ENCODE results near the gene PTPRM. TPM values are rescaled to one million over a fixed set of nuclear protein-coding genes. Genes with fewer than 3 reads are reported as not detected.

PTPRM gene
- total RNA-seq, 1 donor from 2014 or later = 1.00 TPM

- ChIA-PET POLR2A (no interaction called here), CTCF (no interaction called here)
- no peak overlapping the region for H3K4me3 Mint-ChIP-seq
- H3K27ac Mint-ChIP-seq = no peak overlapping the region
- TF ChIP-seq CTCF (IDR thresholded peaks at IDR 0.05) = no peak
- no peaks in the 10 kb centered on the region for H3K27me3 Mint-ChIP-seq
- DNase-seq = no peak
- intact Hi-C loops (cut with micrococcal nuclease) = no loop called here
- H3K9me3 Mint-ChIP-seq = no peaks in the 10 kb centered on the region
- no peaks in the 10 kb centered on the region for H3K4me1 Mint-ChIP-seq
- no peak for ATAC-seq (ENCODE audit: low read depth)
- no peaks in the 10 kb centered on the region for H3K36me3 Mint-ChIP-seq (ENCODE audit: low read depth)
Observed at GRCh38 chr18:7892556-7892955, 325.4 kb downstream of the PTPRM start.

GRCh38 chr18:7894592-7894991 is 327.5 kb downstream of the PTPRM start:
- Mint-ChIP-seq H3K4me1 (no peaks in the 10 kb centered on the region), H3K4me3 (no peak overlapping the region), H3K9me3 (no peaks in the 10 kb centered on the region), H3K27ac (no peak overlapping the region), H3K36me3 (ENCODE audit: low read depth) (no peaks in the 10 kb centered on the region), H3K27me3 (no peaks in the 10 kb centered on the region)
- intact Hi-C loops (cut with micrococcal nuclease) = no loop called here
- ATAC-seq (ENCODE audit: low read depth) = no peak
- DNase-seq = no peak
- POLR2A ChIA-PET = no interaction called here
- CTCF ChIA-PET = no interaction called here
- TF ChIP-seq CTCF (IDR thresholded peaks at IDR 0.05) = no peak

GRCh38 chr18:7895346-7895745 is 328.2 kb downstream of the PTPRM start:
- intact Hi-C loops (cut with micrococcal nuclease) = no loop called here
- DNase-seq = no peak
- Mint-ChIP-seq H3K4me1 (no peaks in the 10 kb centered on the region), H3K4me3 (no peak overlapping the region), H3K27me3 (no peaks in the 10 kb centered on the region), H3K27ac (no peak overlapping the region), H3K36me3 (ENCODE audit: low read depth) (no peaks in the 10 kb centered on the region), H3K9me3 (no peaks in the 10 kb centered on the region)
- no peak for ATAC-seq (ENCODE audit: low read depth)
- POLR2A ChIA-PET = no interaction called here
- TF ChIP-seq CTCF (IDR thresholded peaks at IDR 0.05) = no peak
- CTCF ChIA-PET = no interaction called here

- CTCF ChIA-PET = no interaction called here
- Mint-ChIP-seq H3K9me3 (no peaks in the 10 kb centered on the region), H3K4me1 (no peaks in the 10 kb centered on the region)
Observed at GRCh38 chr18:7896161-7896560, 329.0 kb downstream of the PTPRM start.

GRCh38 chr18:7896805-7897518 is 329.8 kb downstream of the PTPRM start:
- Mint-ChIP-seq H3K4me3 (no peak overlapping the region), H3K27me3 (no peaks in the 10 kb centered on the region), H3K9me3 (no peaks in the 10 kb centered on the region), H3K4me1 (no peaks in the 10 kb centered on the region), H3K36me3 (ENCODE audit: low read depth) (no peaks in the 10 kb centered on the region), H3K27ac (no peak overlapping the region)
- ChIA-PET CTCF (no interaction called here), POLR2A (no interaction called here)
- intact Hi-C loops (cut with micrococcal nuclease) = no loop called here
- TF ChIP-seq CTCF (IDR thresholded peaks at IDR 0.05) = no peak
- DNase-seq = no peak
- ATAC-seq (ENCODE audit: low read depth) = no peak

More at GRCh38 chr18:7896161-7896560, 329.0 kb downstream of the PTPRM start:
- no peaks in the 10 kb centered on the region for H3K27me3 Mint-ChIP-seq
- ATAC-seq (ENCODE audit: low read depth) (no peak), DNase-seq (no peak)
- H3K27ac Mint-ChIP-seq = no peak overlapping the region
- POLR2A ChIA-PET = no interaction called here
- H3K4me3 Mint-ChIP-seq = no peak overlapping the region
- intact Hi-C loops (cut with micrococcal nuclease) = no loop called here
- no peaks in the 10 kb centered on the region for H3K36me3 Mint-ChIP-seq (ENCODE audit: low read depth)
- TF ChIP-seq CTCF (IDR thresholded peaks at IDR 0.05) = no peak

Data from activated B cell treated with CpG ODN at 0.5 μM for 24 hours (primary cell).